GM21360 (cell line): Measurements from ENCODE around the gene HLA-DMB.
A peak's percentile ranks its signal among the peaks of the same experiment; 100 is the strongest.

ENCODE experiments used
- ATAC-seq: cut with Tn5 transposase; IDR thresholded peaks from one replicate; pipeline ENCODE4 v1.9.1; 2021; ENCODE audit warnings: mild to moderate bottlenecking, moderate library complexity; ENCODE audit not compliant: unreplicated experiment

The HLA-DMB gene

GRCh38 chr6:32920715-32921114, 20.1 kb downstream of the HLA-DMB start:
- no peak for ATAC-seq

GRCh38 chr6:32912951-32913350, 27.9 kb downstream of the HLA-DMB start:
- no peak for ATAC-seq

DNA sequence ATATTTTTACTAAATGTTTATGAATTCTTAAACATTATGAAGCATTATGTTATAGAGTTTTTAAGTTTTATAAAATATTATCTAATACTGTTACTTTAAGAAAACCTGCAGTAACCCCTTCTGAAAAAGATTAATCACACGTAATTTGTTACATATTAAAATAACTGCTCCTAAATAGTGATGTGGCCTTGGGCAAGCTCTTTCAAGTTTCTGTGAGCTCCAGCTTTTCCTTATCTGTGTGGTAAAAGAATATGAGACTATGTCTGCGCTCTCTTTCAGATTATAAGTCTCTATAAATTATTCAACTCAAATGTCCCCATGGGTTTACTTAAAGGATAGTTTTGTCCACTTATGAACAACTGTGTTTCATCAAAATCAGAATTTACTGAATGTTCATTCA, 31.9 kb downstream of the HLA-DMB start:
- ATAC-seq = no peak

- ATAC-seq = no peak
These were observed 34.3 kb downstream of the HLA-DMB start for GRCh38 chr6:32906539-32906938.

DNA sequence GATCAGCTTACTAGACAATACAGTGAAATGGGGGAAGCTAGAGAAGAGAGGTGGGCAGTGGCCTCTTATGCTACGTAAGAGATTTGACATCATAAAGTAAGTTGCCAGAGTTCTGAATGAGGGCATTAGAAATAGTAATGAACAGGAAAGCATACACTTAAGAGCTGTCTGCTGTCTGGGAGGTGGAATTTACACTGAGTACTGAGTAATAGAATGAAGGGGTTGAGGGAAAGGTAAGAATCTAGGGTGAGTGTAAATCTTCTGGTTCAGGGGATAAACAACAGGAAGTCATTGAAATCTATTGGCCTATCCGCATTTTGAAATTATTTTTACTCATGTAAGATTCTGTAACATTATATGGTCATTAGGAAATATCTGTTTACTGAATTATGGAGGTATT, 35.8 kb downstream of the HLA-DMB start:
- ATAC-seq = no peak

- no peak for ATAC-seq
These were observed 36.9 kb downstream of the HLA-DMB start for GRCh38 chr6:32903952-32904351.

GRCh38 chr6:32895006-32895345, 45.9 kb downstream of the HLA-DMB start:
- ATAC-seq = no peak

DNA sequence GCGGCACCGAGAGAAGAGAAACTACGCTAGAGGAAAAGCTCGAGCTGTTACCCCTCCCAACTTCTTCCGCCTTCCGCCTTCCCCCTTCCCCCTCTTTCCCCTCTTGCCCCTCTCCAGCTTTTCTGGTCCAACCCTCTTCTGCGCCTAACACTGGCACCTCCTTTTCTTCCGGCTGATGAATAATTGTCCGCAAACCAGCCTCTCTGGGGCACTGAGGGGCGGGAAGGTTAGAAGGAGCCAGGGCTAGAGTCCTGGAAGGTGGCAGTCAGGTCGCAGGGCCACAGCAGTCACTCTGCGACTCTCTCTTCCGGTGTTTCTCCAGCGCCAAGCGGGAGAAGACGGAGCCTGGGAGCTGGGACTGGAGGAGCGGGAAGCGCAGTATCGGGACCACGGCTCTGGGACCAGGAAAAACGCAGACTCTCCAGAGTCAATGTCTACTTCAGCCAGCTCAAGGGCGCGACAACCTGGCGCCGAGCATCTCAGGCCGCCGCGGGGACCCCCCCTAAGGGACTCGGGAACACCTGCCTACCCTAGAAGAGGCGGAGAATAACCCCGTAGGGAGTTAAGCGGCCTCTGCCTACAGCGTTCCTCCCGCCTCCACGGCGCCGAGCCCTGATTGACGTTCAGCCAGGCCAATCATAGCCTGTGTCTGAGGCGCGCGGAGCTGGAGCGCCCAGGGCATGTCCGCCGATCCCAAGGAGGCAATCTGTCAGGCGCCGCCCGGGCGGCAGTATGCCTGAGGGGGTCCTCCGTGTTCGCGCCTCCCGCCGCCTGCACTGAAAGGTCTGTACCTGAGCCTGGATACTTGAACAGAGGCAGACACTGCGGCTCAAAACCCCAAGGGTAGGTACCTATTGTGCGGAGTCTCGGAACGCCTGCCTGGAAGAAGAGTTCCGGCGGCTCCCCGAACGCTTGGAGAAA, 46.5 kb downstream of the HLA-DMB start:
- ATAC-seq = peak; percentile 76

GRCh38 chr6:32890831-32891230, 50.0 kb downstream of the HLA-DMB start:
- ATAC-seq = no peak

- no peak for ATAC-seq
These were observed 51.3 kb downstream of the HLA-DMB start for GRCh38 chr6:32889533-32889932.

- no peak for ATAC-seq
These were observed 52.3 kb downstream of the HLA-DMB start for GRCh38 chr6:32888576-32888975.

DNA sequence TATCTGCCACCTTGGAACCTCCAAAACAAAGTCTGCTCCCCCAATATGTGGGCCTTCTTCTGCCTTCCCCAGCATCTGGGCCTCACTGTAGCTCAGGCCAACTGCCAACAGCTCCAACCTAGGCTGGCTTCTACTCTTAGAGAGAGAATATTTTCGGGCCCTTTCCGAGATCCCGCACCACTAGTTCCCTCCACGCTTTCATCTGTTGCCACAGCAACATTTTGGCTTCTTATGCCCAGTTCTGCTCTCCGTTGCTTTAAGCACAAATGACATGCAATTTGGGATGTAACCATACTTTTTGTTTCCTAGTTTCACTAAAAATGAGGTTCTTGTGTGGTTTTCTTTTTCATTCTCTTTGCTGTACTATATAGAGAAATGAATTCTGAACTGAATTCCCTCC, 53.2 kb downstream of the HLA-DMB start:
- no peak for ATAC-seq

- no peak for ATAC-seq
These were observed 54.0 kb downstream of the HLA-DMB start for GRCh38 chr6:32886681-32887383.

DNA sequence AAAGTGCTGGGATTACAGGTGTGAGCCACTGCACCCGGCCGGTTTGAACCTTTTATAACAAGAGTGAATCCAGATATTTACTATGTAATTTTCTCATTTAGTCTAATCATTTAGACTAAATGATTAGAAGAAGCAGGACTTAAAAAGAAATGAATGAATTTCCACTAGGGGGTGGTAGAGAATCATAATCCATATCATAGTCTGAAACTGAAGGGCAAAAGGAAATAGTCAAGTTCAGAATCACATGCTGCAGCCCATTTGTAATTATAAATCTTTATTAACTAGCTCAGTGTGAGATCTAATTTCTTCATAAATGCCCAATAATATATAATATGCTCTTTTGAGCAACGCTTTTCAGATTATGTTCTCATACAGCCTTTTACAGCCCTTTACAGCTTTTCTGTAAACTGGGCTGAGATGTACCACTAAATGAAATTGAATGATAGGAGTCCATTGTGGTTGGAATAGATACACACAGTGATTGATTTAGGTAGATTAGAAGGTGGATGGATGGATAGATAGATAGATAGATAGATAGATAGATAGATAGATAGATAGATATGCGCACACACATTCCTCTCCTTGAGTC, 55.0 kb downstream of the HLA-DMB start:
- ATAC-seq = no peak
